ENCODE data around the gene CCT4.

The CCT4 gene

DNA sequence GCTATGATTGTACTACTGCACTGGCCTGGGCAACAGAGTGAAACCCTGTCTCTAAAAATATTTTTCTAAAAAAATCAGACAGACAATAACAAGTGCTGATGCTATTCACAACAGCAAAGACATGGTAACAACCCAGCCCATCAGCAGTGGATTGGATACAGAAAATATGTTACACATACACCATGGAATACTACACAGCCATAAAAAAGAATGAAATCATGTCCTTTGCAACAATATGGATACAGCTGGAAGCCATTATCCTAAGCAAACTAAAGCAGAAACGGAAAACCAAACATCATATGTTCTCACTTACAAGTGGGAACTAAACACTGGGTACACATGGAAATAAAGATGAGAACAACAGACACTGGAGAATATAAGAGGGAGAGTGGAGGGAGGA, 54.5 kb downstream of the CCT4 start:
- ATAC-seq: no peak
- TF ChIP-seq CSDC2 (CRISPR knock-in tag; IDR thresholded peaks at IDR 0.05): no peak
- no peak for TF ChIP-seq PPARA (CRISPR knock-in tag; IDR thresholded peaks at IDR 0.05; ENCODE audit: borderline replicate concordance)
- no peak for TF ChIP-seq OSR1 (CRISPR knock-in tag; IDR thresholded peaks at IDR 0.05)
- no peak for TF ChIP-seq POU6F1 (CRISPR knock-in tag; IDR thresholded peaks at IDR 0.05; ENCODE audit: borderline replicate concordance, low read depth)
- TF ChIP-seq TOX (CRISPR knock-in tag; IDR thresholded peaks at IDR 0.05; ENCODE audit: borderline replicate concordance): no peak
- TF ChIP-seq ZNF565 (CRISPR knock-in tag; conservative IDR thresholded peaks at IDR 0.05; ENCODE audit: low read depth): no peak
- TF ChIP-seq ISL1 (CRISPR knock-in tag; IDR thresholded peaks at IDR 0.05): no peak
- no peak for TF ChIP-seq GLIS3 (CRISPR knock-in tag; IDR thresholded peaks at IDR 0.05)
- no peak for TF ChIP-seq ZC3H10 (CRISPR knock-in tag; IDR thresholded peaks at IDR 0.05)
- no peak for TF ChIP-seq ESRRG (CRISPR knock-in tag; IDR thresholded peaks at IDR 0.05)
- TF ChIP-seq CREB5 (CRISPR knock-in tag; IDR thresholded peaks at IDR 0.05; ENCODE audit: low read depth): no peak
- TF ChIP-seq ZNF70 (CRISPR knock-in tag; IDR thresholded peaks at IDR 0.05): no peak
- TF ChIP-seq ZFP30 (CRISPR knock-in tag; IDR thresholded peaks at IDR 0.05): no peak
- TF ChIP-seq BACH2 (CRISPR knock-in tag; IDR thresholded peaks at IDR 0.05; ENCODE audit: borderline replicate concordance): no peak
- TF ChIP-seq CSRNP3 (CRISPR knock-in tag; IDR thresholded peaks at IDR 0.05): no peak

DNA sequence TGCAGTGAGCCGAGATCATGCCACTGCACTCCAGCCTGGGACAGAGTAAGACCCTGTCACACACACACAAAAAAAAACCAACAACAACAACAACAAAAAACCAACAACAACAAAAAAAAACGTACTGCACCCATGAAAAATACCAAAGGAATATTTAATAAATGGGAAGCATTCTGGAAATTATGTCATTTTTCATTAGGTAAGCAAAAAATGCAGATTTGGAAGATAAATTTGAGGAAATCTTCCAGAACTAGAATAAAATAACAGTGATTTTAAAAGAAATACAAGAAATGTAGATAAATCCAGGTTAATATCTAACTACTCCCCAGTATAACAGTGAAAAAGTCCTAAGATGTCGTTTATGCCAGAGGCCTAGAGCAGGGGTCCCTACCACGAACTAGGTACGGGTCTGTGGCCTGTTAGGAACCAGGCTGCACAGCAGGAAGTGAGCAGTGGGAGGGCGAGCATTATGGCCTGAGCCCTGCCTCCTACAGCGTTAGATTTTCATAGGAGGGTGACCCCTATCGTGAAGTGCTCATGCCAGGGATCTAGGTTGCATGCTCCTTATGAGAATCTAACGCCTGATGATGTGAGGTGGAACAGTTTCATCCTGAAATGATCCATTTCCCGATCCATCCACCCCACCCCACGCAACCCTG, 56.1 kb downstream of the CCT4 start:
- no peak for ATAC-seq
- TF ChIP-seq TOX (CRISPR knock-in tag; IDR thresholded peaks at IDR 0.05; ENCODE audit: borderline replicate concordance) (no peak), POU6F1 (CRISPR knock-in tag; IDR thresholded peaks at IDR 0.05; ENCODE audit: borderline replicate concordance, low read depth) (no peak), PPARA (CRISPR knock-in tag; IDR thresholded peaks at IDR 0.05; ENCODE audit: borderline replicate concordance) (no peak), SNAI2 (CRISPR knock-in tag; IDR thresholded peaks at IDR 0.05) (no peak), ESRRG (CRISPR knock-in tag; IDR thresholded peaks at IDR 0.05) (no peak), ZNF8 (CRISPR knock-in tag; IDR thresholded peaks at IDR 0.05) (no peak), ZC3H10 (CRISPR knock-in tag; IDR thresholded peaks at IDR 0.05) (no peak), ISL1 (CRISPR knock-in tag; IDR thresholded peaks at IDR 0.05) (no peak), OSR1 (CRISPR knock-in tag; IDR thresholded peaks at IDR 0.05) (no peak), PATZ1 (CRISPR knock-in tag; IDR thresholded peaks at IDR 0.05; ENCODE audit: borderline replicate concordance) (no peak), CSRNP3 (CRISPR knock-in tag; IDR thresholded peaks at IDR 0.05) (no peak), RARB (CRISPR knock-in tag; IDR thresholded peaks at IDR 0.05) (no peak)

DNA sequence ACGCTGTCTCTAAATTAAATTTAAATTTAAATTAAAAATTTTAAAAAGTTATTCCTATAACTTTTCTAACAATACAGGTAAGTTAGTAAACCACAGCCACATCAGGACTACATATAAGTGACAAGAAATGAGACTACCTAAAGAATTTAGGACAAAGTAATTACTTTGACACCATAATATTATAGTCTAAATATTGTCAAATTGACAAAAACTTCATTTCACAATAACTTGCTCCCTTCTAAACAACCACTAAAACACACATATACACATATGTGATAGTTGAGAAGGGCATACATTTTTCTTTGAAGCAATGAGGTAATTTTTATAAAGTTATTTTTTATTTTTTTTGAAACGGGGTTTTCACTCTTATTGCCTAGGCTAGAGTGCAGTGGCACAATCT, 66.2 kb downstream of the CCT4 start:
- ATAC-seq: no peak
- no peak for TF ChIP-seq TSHZ2 (CRISPR knock-in tag; IDR thresholded peaks at IDR 0.05)
- no peak for TF ChIP-seq POU6F1 (CRISPR knock-in tag; IDR thresholded peaks at IDR 0.05; ENCODE audit: borderline replicate concordance, low read depth)
- TF ChIP-seq OSR1 (CRISPR knock-in tag; IDR thresholded peaks at IDR 0.05): no peak
- no peak for TF ChIP-seq ARNTL (CRISPR knock-in tag; IDR thresholded peaks at IDR 0.05; ENCODE audit: borderline replicate concordance, low read depth)
- TF ChIP-seq ISL1 (CRISPR knock-in tag; IDR thresholded peaks at IDR 0.05): no peak
- TF ChIP-seq PPARA (CRISPR knock-in tag; IDR thresholded peaks at IDR 0.05; ENCODE audit: borderline replicate concordance): no peak
- TF ChIP-seq TOX (CRISPR knock-in tag; IDR thresholded peaks at IDR 0.05; ENCODE audit: borderline replicate concordance): no peak
- TF ChIP-seq ZFP30 (CRISPR knock-in tag; IDR thresholded peaks at IDR 0.05): no peak
- TF ChIP-seq ZNF565 (CRISPR knock-in tag; conservative IDR thresholded peaks at IDR 0.05; ENCODE audit: low read depth): no peak
- no peak for TF ChIP-seq ZNF70 (CRISPR knock-in tag; IDR thresholded peaks at IDR 0.05)
- no peak for TF ChIP-seq CSDC2 (CRISPR knock-in tag; IDR thresholded peaks at IDR 0.05)
